Measurements from ENCODE around the gene EFNA1. TPM values are rescaled to one million over a fixed set of nuclear protein-coding genes. Genes with fewer than 3 reads are reported as not detected.

The EFNA1 gene
- total RNA-seq, 1 donor from 2014 or later = 2.7 TPM

GRCh38 chr1:155174324-155175280 is 46.9 kb downstream of the EFNA1 start:
- DNase-seq = no peak

GRCh38 chr1:155175281-155175926 is 47.7 kb downstream of the EFNA1 start:
- no peak for DNase-seq

GRCh38 chr1:155175927-155176371 is 48.3 kb downstream of the EFNA1 start:
- no peak for DNase-seq

- peak; percentile 58 for DNase-seq
Observed at GRCh38 chr1:155176544-155177071, 48.9 kb downstream of the EFNA1 start.

GRCh38 chr1:155177192-155177917 is 49.7 kb downstream of the EFNA1 start:
- no peak for DNase-seq

GRCh38 chr1:155177918-155178281 is 50.2 kb downstream of the EFNA1 start:
- DNase-seq = no peak

GRCh38 chr1:155178441-155179111 is 50.9 kb downstream of the EFNA1 start:
- DNase-seq = no peak

- no peak for DNase-seq
Observed at GRCh38 chr1:155179112-155180031, 51.7 kb downstream of the EFNA1 start.

GRCh38 chr1:155181371-155182051 is 53.8 kb downstream of the EFNA1 start:
- no peak for DNase-seq

GRCh38 chr1:155182052-155182550 is 54.4 kb downstream of the EFNA1 start:
- no peak for DNase-seq

GRCh38 chr1:155183775-155184221 is 56.1 kb downstream of the EFNA1 start:
- DNase-seq = no peak

GRCh38 chr1:155184351-155184811 is 56.7 kb downstream of the EFNA1 start:
- no peak for DNase-seq

Small RNA genes lying within 50 kb of the gene (small RNA-seq; reads per million reads assigned to genes)
- gene HMGN2P18 (not detected), gene RF00019 (not detected)

Other genes starting within 250 kb of the EFNA1 start
- 12.0 TPM for gene PMVK, start 191.2 kb upstream of the EFNA1 start, total RNA-seq
- gene PBXIP1, start 171.8 kb upstream of the EFNA1 start, total RNA-seq = 25.0 TPM
- 11.2 TPM for gene PYGO2, start 166.1 kb upstream of the EFNA1 start, total RNA-seq
- 10.0 TPM for gene SHC1, start 157.1 kb upstream of the EFNA1 start, total RNA-seq
- 12.2 TPM for gene CKS1B, start 153.2 kb upstream of the EFNA1 start, total RNA-seq
- 17.2 TPM for gene FLAD1, start 144.5 kb upstream of the EFNA1 start, total RNA-seq
- gene LENEP, start 134.3 kb upstream of the EFNA1 start, total RNA-seq = 2.7 TPM
- 1.7 TPM for gene ZBTB7B, start 125.1 kb upstream of the EFNA1 start, total RNA-seq
- 0.16 TPM for gene DCST2, start 94.1 kb upstream of the EFNA1 start, total RNA-seq
- gene DCST1, start 94.1 kb upstream of the EFNA1 start, total RNA-seq = not detected
- 13.3 TPM for gene ADAM15, start 76.6 kb upstream of the EFNA1 start, total RNA-seq
- gene EFNA4, start 64.1 kb upstream of the EFNA1 start, total RNA-seq = 0.62 TPM
- 7.6 TPM for gene EFNA3, start 49.0 kb upstream of the EFNA1 start, total RNA-seq
- gene SLC50A1, start 8.0 kb downstream of the EFNA1 start, total RNA-seq = 6.2 TPM
- gene DPM3, start 12.7 kb downstream of the EFNA1 start, total RNA-seq = 12.0 TPM
- 59.0 TPM for gene KRTCAP2, start 45.4 kb downstream of the EFNA1 start, total RNA-seq
- 21.1 TPM for gene TRIM46, start 46.0 kb downstream of the EFNA1 start, total RNA-seq
- gene THBS3, start 80.0 kb downstream of the EFNA1 start, total RNA-seq = 8.3 TPM
- 15.3 TPM for gene MTX1, start 80.8 kb downstream of the EFNA1 start, total RNA-seq
- gene ENTREP3, start 127.6 kb downstream of the EFNA1 start, total RNA-seq = 3.7 TPM
- gene SCAMP3, start 134.5 kb downstream of the EFNA1 start, total RNA-seq = 19.5 TPM
- gene CLK2, start 145.6 kb downstream of the EFNA1 start, total RNA-seq = 26.5 TPM
- gene HCN3, start 149.6 kb downstream of the EFNA1 start, total RNA-seq = 15.6 TPM
- not detected for gene PKLR, start 173.6 kb downstream of the EFNA1 start, total RNA-seq
- 90.9 TPM for gene FDPS, start 181.0 kb downstream of the EFNA1 start, total RNA-seq
- 46.6 TPM for gene RUSC1, start 193.0 kb downstream of the EFNA1 start, total RNA-seq